Epithelial cell of proximal tubule (primary cell): Measurements from ENCODE around the gene FYN. TPM values are rescaled to one million over a fixed set of nuclear protein-coding genes. Genes with fewer than 3 reads are reported as not detected.
"Not testable (repeated sequence)": the region's sequence is repeated elsewhere in the genome, so short reads cannot be mapped to it uniquely, and the experiment has no call there.

ENCODE experiments used
- DNase-seq: peaks from one replicate; pipeline ENCODE4 v3.0.0-alpha.2; 2011; ENCODE audit warnings: low read depth
- H3K4me3 ChIP-seq: 2 replicates; pipeline ENCODE4 v1.5.1; 2011; ENCODE audit warnings: low read depth, mild to moderate bottlenecking, low read length
- total RNA-seq: library from RNA; depleted of rRNA; stranded (reverse); fragments of >200 nt; gene quantifications from 2 replicates; pipeline ENCODE4 v1.2.3, GENCODE V29; 2015
- TF ChIP-seq, protein P1 (sequence below): conservative IDR thresholded peaks from 2 replicates; pipeline ENCODE4 v1.5.1; 2012; ENCODE audit warnings: low read depth, mild to moderate bottlenecking, low read length

Gene FYN
- total RNA-seq, 1 donor from 2014 or later: 55.4 TPM

DNA sequence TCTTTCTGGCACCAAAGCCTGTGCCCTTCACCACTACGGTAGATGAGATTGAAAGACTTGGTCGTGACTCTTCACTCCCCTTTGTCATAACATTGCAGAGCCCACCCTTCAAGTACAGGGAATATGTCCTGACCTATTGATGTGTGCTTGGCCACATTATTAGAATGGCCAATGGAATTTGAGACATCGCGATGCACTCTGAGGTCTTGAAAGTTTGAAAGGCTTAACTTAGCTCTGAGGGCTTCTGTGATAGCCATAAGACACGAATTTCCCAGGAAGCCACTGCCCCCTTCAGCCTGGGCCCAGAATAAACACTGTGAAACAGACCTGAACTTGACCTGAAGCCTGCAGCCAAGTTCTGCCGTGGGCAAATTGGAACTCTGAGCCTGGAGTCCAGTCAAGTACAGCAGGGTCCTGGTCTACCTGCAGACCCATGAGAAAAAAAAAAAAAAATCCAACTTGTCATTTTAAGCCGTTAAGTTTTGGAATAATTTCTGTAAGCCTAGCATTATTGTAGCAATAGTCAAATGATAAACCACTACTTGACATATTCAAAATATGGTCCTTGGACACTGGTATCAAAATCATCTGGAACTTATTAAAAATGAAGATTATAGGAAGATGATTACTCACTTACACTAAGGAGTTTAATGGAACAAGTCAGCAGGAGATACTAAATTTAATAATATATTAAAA lies 230.6 kb downstream of the FYN start:
- H3K4me3 ChIP-seq: no peak overlapping the region
- DNase-seq: peak; percentile 47
- TF ChIP-seq, protein P1, sequence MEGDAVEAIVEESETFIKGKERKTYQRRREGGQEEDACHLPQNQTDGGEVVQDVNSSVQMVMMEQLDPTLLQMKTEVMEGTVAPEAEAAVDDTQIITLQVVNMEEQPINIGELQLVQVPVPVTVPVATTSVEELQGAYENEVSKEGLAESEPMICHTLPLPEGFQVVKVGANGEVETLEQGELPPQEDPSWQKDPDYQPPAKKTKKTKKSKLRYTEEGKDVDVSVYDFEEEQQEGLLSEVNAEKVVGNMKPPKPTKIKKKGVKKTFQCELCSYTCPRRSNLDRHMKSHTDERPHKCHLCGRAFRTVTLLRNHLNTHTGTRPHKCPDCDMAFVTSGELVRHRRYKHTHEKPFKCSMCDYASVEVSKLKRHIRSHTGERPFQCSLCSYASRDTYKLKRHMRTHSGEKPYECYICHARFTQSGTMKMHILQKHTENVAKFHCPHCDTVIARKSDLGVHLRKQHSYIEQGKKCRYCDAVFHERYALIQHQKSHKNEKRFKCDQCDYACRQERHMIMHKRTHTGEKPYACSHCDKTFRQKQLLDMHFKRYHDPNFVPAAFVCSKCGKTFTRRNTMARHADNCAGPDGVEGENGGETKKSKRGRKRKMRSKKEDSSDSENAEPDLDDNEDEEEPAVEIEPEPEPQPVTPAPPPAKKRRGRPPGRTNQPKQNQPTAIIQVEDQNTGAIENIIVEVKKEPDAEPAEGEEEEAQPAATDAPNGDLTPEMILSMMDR: peak; percentile 79

- no peak for DNase-seq
- H3K4me3 ChIP-seq: no peak overlapping the region
- TF ChIP-seq, protein P1: no peak
Measured at GRCh38 chr6:111639266-111639665, 234.0 kb downstream of the FYN start.

DNA sequence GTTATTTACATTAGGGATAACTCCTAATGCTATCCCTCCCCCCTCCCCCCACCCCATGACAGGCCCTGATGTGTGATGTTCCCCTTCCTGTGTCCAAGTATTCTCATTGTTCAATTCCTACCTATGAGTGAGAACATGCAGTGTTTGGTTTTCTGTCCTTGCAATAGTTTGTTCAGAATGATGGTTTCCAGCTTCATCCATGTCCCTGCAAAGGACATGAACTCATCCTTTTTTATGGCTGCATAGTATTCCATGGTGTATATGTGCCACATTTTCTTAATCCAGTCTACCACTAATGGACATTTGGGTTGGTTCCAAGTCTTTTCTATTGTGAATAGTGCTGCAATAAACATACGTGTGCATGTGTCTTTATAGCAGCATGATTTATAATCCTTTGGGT lies 238.3 kb downstream of the FYN start:
- H3K4me3 ChIP-seq, DNase-seq: not testable (repeated sequence)

DNA sequence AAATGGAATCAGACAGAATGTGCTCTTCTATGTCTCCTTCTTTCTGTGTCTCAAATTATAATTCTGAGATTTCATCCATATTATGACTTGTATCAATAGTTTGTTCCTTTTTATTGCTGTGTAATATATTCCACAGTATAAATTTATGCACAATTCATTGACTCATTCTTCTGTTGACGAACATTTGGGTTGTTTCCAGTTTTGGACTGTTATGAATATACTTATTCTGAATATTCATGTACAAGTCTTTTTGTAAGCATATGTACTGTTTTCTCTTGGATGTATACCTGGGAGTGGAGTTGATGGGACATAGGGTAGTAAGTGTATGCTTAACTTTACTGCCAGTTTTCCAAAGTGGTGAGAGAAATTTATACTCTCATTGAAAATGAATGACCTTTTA lies 239.4 kb downstream of the FYN start:
- H3K4me3 ChIP-seq: no peak overlapping the region
- DNase-seq: no peak
- TF ChIP-seq, protein P1: no peak

GRCh38 chr6:111632468-111633247 lies 240.6 kb downstream of the FYN start:
- no peak overlapping the region for H3K4me3 ChIP-seq
- DNase-seq: no peak
- TF ChIP-seq, protein P1: no peak

DNA sequence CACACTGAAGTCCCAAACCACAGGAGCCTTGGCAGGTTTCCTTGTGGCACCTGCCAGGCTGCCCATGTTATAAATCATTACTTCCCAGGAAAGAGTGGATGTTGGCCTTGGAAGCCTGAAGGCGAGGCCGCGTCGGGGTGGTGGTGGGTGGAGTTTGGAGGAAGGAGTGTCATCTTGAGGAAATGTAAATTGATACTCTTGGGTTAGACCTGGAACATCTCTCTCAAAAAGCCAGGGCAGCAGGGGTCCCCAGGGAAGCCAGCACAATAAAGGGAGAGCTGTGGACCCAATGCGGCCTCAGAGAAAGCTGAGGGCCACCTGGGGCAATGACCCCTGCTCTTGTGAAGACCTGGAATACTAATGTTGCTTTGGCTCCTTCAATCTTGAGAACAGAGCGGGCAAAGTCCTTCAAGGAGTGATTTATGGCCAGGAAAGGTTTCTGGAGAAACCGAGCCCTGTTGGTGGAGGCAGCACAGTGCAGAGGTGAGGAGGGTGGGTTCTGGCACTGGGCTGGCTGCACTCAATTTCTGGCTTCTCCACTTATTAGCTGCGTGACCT lies 241.3 kb downstream of the FYN start:
- no peak overlapping the region for H3K4me3 ChIP-seq
- TF ChIP-seq, protein P1: no peak
- no peak for DNase-seq

DNA sequence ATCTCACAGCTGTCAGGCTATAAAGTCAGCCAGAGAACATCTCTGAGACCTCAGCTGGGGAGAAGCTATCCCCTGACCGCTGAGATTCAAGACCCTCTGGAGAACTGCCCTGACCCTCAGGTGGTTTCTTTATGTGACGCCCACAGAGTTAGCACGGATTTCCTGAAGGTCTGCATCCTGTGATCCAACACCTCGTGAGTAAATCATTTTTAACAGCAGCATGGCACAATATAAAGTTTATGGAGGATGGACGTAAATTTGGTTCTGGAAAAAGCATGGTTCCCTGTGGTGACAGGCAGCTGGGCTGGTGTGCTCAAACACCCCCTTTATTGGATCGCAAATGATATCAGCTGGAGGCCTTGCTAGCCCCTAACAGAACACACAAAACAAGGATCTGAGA lies 242.2 kb downstream of the FYN start:
- TF ChIP-seq, protein P1: no peak
- no peak overlapping the region for H3K4me3 ChIP-seq
- DNase-seq: no peak
